NB4 (cell line): ENCODE results near the gene TNFRSF1B.

Experiments
- DNase-seq: peaks from one replicate; pipeline ENCODE4 v3.0.0; 2010; ENCODE audit warnings: low read depth
- H3K4me3 ChIP-seq: one replicate; pipeline ENCODE4 v1.5.1; 2011; ENCODE audit warnings: mild to moderate bottlenecking, low read depth, low read length, moderate library complexity
- MYC ChIP-seq: IDR thresholded peaks from 2 replicates; pipeline ENCODE4 v1.6.1; 2011; ENCODE audit warnings: low read depth, low read length
- POLR2A ChIP-seq: IDR thresholded peaks from 2 replicates; pipeline ENCODE4 v1.6.1; 2011; ENCODE audit warnings: mild to moderate bottlenecking; ENCODE audit not compliant: insufficient read length; ENCODE audit errors: extremely low read depth
- TF ChIP-seq, protein P1 (sequence below): IDR thresholded peaks from one replicate; pipeline ENCODE4 v1.5.1; 2012; ENCODE audit warnings: low read depth, low read length
- TF ChIP-seq, protein P2 (sequence below): IDR thresholded peaks from 2 replicates; pipeline ENCODE4 v1.6.1; 2011; ENCODE audit warnings: low read depth, low read length

Gene TNFRSF1B

DNA sequence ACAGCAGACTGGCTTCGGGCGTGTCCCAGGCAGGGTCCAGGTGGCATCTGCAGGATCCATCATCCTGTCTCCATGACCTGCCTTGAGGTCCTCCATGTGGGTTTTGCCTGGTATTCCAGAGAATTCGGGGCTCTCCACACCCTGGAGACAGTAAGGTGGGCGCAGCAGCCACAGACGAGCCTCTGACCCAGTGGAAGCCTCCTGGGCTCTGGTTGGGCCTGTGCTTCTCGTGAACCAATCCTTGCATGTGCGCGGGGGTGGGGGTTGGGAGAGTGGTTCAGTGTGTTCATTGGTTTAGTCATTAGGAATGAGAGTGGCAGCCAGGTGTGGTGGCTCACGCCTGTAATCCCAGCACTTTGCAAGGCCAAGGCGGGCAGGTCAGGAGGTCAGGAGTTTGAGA lies 32.1 kb upstream of the TNFRSF1B start:
- TF ChIP-seq, protein P1, sequence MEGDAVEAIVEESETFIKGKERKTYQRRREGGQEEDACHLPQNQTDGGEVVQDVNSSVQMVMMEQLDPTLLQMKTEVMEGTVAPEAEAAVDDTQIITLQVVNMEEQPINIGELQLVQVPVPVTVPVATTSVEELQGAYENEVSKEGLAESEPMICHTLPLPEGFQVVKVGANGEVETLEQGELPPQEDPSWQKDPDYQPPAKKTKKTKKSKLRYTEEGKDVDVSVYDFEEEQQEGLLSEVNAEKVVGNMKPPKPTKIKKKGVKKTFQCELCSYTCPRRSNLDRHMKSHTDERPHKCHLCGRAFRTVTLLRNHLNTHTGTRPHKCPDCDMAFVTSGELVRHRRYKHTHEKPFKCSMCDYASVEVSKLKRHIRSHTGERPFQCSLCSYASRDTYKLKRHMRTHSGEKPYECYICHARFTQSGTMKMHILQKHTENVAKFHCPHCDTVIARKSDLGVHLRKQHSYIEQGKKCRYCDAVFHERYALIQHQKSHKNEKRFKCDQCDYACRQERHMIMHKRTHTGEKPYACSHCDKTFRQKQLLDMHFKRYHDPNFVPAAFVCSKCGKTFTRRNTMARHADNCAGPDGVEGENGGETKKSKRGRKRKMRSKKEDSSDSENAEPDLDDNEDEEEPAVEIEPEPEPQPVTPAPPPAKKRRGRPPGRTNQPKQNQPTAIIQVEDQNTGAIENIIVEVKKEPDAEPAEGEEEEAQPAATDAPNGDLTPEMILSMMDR, result no peak
- no peak for DNase-seq
- no peak overlapping the region for H3K4me3 ChIP-seq

DNA sequence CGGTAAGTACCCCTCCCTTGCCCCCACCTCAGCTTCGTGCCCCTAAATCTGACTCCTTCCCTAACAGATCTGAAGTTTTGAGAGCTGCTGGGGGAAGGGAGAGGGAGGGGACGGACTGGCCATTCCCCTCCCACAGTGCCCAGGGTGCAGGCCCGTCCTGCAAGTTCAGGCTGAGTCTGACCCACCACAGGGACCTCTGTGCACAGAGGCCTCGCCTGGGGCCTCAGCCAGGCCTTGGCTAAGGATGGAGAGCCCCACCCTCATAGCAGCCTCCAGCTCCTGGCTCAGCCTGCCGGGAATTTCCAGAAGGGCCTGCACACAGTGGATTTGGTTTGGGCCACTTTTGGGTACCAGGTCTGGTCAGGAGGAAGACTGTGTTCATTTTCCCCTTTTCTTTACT lies 31.2 kb upstream of the TNFRSF1B start:
- DNase-seq, result no peak
- no peak for TF ChIP-seq POLR2A
- TF ChIP-seq, protein P2, sequence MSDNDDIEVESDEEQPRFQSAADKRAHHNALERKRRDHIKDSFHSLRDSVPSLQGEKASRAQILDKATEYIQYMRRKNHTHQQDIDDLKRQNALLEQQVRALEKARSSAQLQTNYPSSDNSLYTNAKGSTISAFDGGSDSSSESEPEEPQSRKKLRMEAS, result no peak
- TF ChIP-seq, protein P1, result no peak
- TF ChIP-seq MYC, result no peak
- no peak overlapping the region for H3K4me3 ChIP-seq

DNA sequence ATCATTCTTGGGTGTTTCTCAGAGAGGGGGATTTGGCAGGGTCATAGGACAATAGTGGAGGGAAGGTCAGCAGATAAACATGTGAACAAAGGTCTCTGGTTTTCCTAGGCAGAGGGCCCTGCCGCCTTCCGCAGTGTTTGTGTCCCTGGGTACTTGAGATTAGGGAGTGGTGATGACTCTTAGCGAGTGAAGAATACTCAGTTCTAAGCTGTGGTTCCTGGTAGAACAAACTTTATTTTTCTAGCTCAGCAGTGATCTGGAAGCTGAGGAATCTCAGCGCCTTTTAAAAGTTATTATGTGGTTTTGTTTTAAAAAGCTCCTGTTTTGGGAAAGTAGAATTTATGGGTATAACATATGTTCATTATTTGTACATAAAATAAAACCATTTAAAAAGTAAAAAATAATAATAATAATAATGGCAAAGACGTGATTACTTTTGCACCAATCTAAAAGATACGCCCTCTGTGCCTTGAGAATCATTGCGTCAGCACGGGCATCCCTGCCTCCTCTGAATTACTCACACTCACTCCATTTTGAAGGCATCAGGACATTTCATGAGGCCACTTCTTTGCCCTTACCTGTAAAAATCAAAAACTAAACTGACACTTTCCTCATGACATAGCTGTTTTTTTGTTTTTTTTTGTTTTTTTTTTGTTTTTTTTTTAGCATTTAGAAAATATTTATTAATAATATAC lies 29.7 kb upstream of the TNFRSF1B start:
- no peak overlapping the region for H3K4me3 ChIP-seq
- TF ChIP-seq POLR2A (no peak), MYC (no peak)
- TF ChIP-seq, protein P1, result no peak
- TF ChIP-seq, protein P2, result no peak
- no peak for DNase-seq

DNA sequence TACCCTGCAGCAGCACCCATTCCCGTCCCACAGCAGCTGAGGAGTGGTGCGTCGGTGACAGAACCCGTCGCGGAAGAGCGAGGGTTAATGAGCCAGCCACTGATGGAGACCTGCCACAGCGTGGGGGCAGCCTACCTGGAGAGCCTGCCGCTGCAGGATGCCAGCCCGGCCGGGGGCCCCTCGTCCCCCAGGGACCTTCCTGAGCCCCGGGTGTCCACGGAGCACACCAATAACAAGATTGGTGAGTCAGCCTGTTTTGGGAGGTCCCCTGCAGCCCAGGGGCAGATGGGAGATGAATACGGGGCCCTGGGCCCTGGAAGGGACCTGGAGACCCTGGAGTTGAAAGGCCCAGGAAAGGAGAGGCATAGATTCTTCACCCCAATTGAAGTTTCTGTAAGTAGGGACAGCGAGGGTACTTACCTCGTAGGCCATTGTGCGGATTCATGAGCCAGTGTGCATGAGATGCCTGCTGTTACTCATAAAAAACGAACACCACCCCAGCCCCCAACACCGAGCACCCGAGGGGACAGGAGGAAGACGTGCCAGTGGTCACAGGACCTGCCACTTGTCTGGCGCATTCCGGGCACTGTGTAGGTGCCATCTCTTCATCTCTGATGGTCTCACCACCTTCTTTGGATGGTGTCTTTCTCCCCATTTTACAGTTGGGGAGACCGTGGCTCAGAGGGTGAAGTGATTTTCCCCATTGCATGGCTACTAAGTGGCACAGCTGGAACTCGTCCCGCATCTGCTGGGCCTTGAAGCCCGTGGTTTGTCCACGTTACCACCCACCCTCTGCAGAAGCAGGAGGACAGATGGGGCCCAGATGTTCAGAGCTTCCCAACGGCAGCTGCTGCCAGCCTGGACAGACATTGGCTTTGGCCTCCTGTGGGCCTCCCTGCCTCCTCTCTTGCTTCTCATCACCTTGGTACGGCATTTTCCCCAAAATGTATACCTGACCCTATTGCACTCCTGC lies 28.3 kb upstream of the TNFRSF1B start:
- TF ChIP-seq, protein P2, result no peak
- no peak for TF ChIP-seq POLR2A
- no peak for TF ChIP-seq MYC
- TF ChIP-seq, protein P1, result no peak
- DNase-seq, result peak; percentile 47
- H3K4me3 ChIP-seq, result no peak overlapping the region

DNA sequence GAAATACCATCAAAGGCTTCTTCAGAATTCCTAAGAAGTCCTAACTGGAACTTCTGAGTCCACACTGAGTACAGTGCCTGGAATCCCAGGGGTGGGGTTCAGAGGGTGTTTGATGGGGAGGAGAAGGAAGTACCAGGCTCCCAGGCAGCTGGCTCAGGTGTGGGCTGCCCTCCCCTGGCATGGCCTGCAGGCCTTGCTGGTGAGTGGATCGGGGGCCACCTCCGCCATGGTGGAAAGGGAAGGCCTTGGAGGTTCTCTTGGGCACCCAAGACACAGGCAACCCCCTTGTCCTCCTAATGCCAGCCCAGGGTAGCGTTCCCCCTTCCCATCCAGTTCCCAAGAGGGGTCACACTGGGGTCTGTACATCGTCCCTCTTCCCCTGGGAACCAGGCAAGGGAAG lies 26.8 kb upstream of the TNFRSF1B start:
- TF ChIP-seq, protein P2, result no peak
- no peak overlapping the region for H3K4me3 ChIP-seq
- no peak for DNase-seq

DNA sequence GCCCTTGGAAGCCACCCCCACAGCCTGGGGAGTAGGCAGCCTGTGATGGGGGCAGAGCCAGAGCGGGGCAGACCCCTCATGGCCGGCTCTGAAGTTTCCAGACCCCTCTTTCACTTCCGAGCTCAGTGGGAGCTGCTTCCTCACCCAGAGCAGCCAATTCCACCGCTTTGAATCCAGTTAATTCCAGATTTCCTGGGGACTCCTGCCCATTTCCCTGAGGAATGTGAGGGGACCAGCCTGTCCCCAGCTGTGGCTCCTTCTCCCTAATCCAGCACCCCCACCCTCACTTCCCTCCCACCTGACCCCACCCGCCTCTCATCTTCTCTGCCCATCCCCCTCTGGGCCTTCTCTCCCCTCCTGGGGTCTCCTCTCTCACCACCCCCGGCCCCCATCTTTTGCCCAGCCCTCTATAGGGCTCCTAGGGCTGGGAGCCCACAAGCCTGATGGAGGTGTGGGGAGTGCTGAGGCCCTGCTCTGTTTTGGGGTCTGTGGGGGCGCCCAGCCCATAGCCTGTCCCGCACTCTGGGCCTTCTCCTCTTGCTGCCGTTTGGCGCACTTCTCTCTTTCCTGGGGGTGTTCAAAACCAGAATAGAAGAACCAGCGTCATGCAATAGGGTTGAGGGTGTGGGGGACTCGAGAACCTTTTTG lies 26.2 kb upstream of the TNFRSF1B start:
- TF ChIP-seq, protein P2, result no peak
- TF ChIP-seq, protein P1, result no peak
- no peak for TF ChIP-seq MYC
- TF ChIP-seq POLR2A, result no peak
- H3K4me3 ChIP-seq, result no peak overlapping the region
- DNase-seq, result no peak
